GM23248 (cell line): ENCODE results near the gene CCDC136. TPM values are rescaled to one million over a fixed set of nuclear protein-coding genes. Genes with fewer than 3 reads are reported as not detected.
A peak's percentile ranks its signal among the peaks of the same experiment; 100 is the strongest.

Experiments
- DNase-seq: peaks from one replicate; pipeline ENCODE4 v3.0.0-alpha.2; 2015
- H2AFZ ChIP-seq: fragments of 200-600 bp; sonication (generic); 2 replicates; pipeline ENCODE4 v1.6.1; 2016; ENCODE audit warnings: antibody characterized with exemption
- H3F3A ChIP-seq: fragments of 200-600 bp; sonication (generic); 2 replicates; pipeline ENCODE4 v1.6.1; 2016; ENCODE audit warnings: mild to moderate bottlenecking, antibody characterized with exemption, mixed run types; ENCODE audit not compliant: insufficient read depth
- H3K27ac ChIP-seq: fragments of 200-600 bp; sonication (generic); 2 replicates; pipeline ENCODE4 v1.5.1; 2016; ENCODE audit warnings: mild to moderate bottlenecking
- H3K27me3 ChIP-seq: fragments of 200-600 bp; sonication (generic); replicated peaks from 2 replicates; pipeline ENCODE4 v1.6.1; 2016; ENCODE audit warnings: mild to moderate bottlenecking; ENCODE audit not compliant: insufficient read depth
- H3K36me3 ChIP-seq: fragments of 200-600 bp; sonication (generic); 2 replicates; pipeline ENCODE4 v1.6.1; 2016; ENCODE audit warnings: low read depth, mild to moderate bottlenecking
- H3K4me1 ChIP-seq: fragments of 200-600 bp; sonication (generic); 2 replicates; pipeline ENCODE4 v1.6.1; 2016; ENCODE audit warnings: mild to moderate bottlenecking; ENCODE audit not compliant: insufficient read depth
- H3K4me2 ChIP-seq: fragments of 200-600 bp; sonication (generic); one replicate; pipeline ENCODE4 v1.6.1; 2016; ENCODE audit warnings: mild to moderate bottlenecking; ENCODE audit not compliant: unreplicated experiment
- H3K4me3 ChIP-seq: fragments of 200-600 bp; sonication (generic); 2 replicates; pipeline ENCODE4 v1.5.1; 2016; ENCODE audit warnings: mild to moderate bottlenecking
- H3K79me2 ChIP-seq: fragments of 200-600 bp; sonication (generic); 2 replicates; pipeline ENCODE4 v1.6.1; 2016; ENCODE audit warnings: mild to moderate bottlenecking; ENCODE audit not compliant: insufficient read depth
- H3K9ac ChIP-seq: fragments of 200-600 bp; sonication (generic); 2 replicates; pipeline ENCODE4 v1.6.1; 2016; ENCODE audit warnings: mild to moderate bottlenecking
- H3K9me2 ChIP-seq: fragments of 200-600 bp; sonication (generic); 2 replicates; pipeline ENCODE4 v1.6.1; 2016; ENCODE audit warnings: mixed run types, mild to moderate bottlenecking, moderate library complexity; ENCODE audit not compliant: insufficient read depth
- H3K9me3 ChIP-seq: fragments of 200-600 bp; sonication (generic); one replicate; pipeline ENCODE4 v1.6.1; 2017; ENCODE audit warnings: low read depth
- H4K20me1 ChIP-seq: fragments of 200-600 bp; sonication (generic); 2 replicates; pipeline ENCODE4 v1.6.0; 2016; ENCODE audit not compliant: insufficient read depth
- EZH2 ChIP-seq: fragments of 200-600 bp; sonication (generic); IDR thresholded peaks from 2 replicates; pipeline ENCODE4 v1.6.1; 2018; ENCODE audit warnings: antibody characterized with exemption, mild to moderate bottlenecking; ENCODE audit not compliant: insufficient read depth, poor library complexity, severe bottlenecking
- EZH2phosphoT487 ChIP-seq: fragments of 200-600 bp; sonication (generic); IDR thresholded peaks from 2 replicates; pipeline ENCODE4 v1.6.1; 2018; ENCODE audit warnings: antibody characterized with exemption, moderate library complexity, mild to moderate bottlenecking, low read depth; ENCODE audit not compliant: insufficient read depth
- WGBS, 2 experiments: methylation state at CpG; one replicate each; pipeline ENCODE4 v1.1.6; 2015 to 2017; ENCODE audit warnings: low lambda C conversion rate in 2 of 2, low coverage in 1 of 2; ENCODE audit errors: missing lambda C conversion rate in 2 of 2; 5-methylcytosine and 5-hydroxymethylcytosine counted together
- in situ Hi-C: fragments of 300-500 bp; cut with MboI; formaldehyde crosslinking; loops from 2 replicates; pipeline ENCODE4 v1.15.0; 2020
- polyA plus RNA-seq: library from polyadenylated mRNA; unstranded; fragments of >200 nt; fragmentation: Nextera tagmentation; extraction: Ambion mirVana; gene quantifications from 2 replicates; pipeline ENCODE4 v1.2.1, GENCODE V29; 2016
- total RNA-seq: library from RNA; depleted of rRNA; stranded (reverse); fragments of >200 nt; shearing (Covaris generic); gene quantifications from 2 replicates; pipeline ENCODE4 v1.2.3, GENCODE V29; 2014; rRNA removed

Gene CCDC136
- total RNA-seq (3.1 and 3.8 TPM in 2 replicates), polyA plus RNA-seq (2.8 and 3.9 TPM in 2 replicates)

GRCh38 chr7:128791121-128791971 is at the start of gene CCDC136:
Gene CCDC136 (plus strand): TSS chr7:128791968. CDS start chr7:128792412, 444 bp downstream.
- Histone ChIP-seq H3K27ac (no peak within 1 kb of the TSS), H3K4me3 (peak within 1 kb of the TSS; percentile 75), H3K9me2 (no peaks in the 10 kb centered on the region), H3K4me1 (peaks cover 8% of the 10 kb centered on the region; the same call in 1 of the 2 replicates), H3K4me2 (peak within 1 kb of the TSS; percentile 78), H3K27me3 (no peaks in the 10 kb centered on the region), H3K36me3 (no peaks in the 10 kb centered on the region), H2AFZ (peak within 1 kb of the TSS; percentile 84), H3K79me2 (no peaks in the 10 kb centered on the region), H4K20me1 (no peaks in the 10 kb centered on the region), H3F3A (peaks cover 18% of the 10 kb centered on the region; the same call in 1 of the 2 replicates), H3K9me3 (no peaks in the 10 kb centered on the region), H3K9ac (peak within 1 kb of the TSS; percentile 65)
- TF ChIP-seq EZH2phosphoT487: no peak
- no peak for TF ChIP-seq EZH2
- WGBS, 2 experiments: 0 to 2% methylated on average over 27 to 65 of the region's 80 CpGs
- DNase-seq: peak; percentile 80
- in situ Hi-C loops: no loop called here

- H3K27ac ChIP-seq: peak overlapping the region; percentile 99
- H3F3A ChIP-seq: peaks cover 87% of the 10 kb centered on the region
- no peak overlapping the region for H2AFZ ChIP-seq
- WGBS, 2 experiments: 2% methylated on average over 4 of the region's 4 CpGs
- H3K9me2 ChIP-seq: no peaks in the 10 kb centered on the region
- TF ChIP-seq EZH2phosphoT487 (0 out of 2 replicates have a peak, but pooled peaks have one; percentile 28), EZH2 (no peak)
- no peaks in the 10 kb centered on the region for H3K27me3 ChIP-seq
- H3K36me3 ChIP-seq: peaks cover 9% of the 10 kb centered on the region; the same call in 1 of the 2 replicates
- H3K9ac ChIP-seq: peak overlapping the region; percentile 100
- peak; percentile 94 for DNase-seq
- in situ Hi-C loops: no loop called here
- H3K4me1 ChIP-seq: peaks cover 51% of the 10 kb centered on the region
- H3K4me3 ChIP-seq: peak overlapping the region; percentile 98
- no peaks in the 10 kb centered on the region for H3K9me3 ChIP-seq
- peaks cover 80% of the 10 kb centered on the region for H3K79me2 ChIP-seq
- H4K20me1 ChIP-seq: peaks cover 28% of the 10 kb centered on the region; the same call in 1 of the 2 replicates
- H3K4me2 ChIP-seq: peak overlapping the region; percentile 98
Observed at GRCh38 chr7:128742206-128742605, 49.6 kb upstream of the CCDC136 start.

- Histone ChIP-seq H3K27me3 (no peaks in the 10 kb centered on the region), H3K27ac (peak overlapping the region; percentile 99), H3K36me3 (peaks cover 16% of the 10 kb centered on the region), H2AFZ (no peak overlapping the region), H3F3A (peaks cover 87% of the 10 kb centered on the region), H3K9me3 (no peaks in the 10 kb centered on the region), H3K4me2 (peak overlapping the region; percentile 98), H3K9me2 (no peaks in the 10 kb centered on the region), H4K20me1 (peaks cover 38% of the 10 kb centered on the region), H3K4me3 (peak overlapping the region; percentile 98), H3K4me1 (peaks cover 51% of the 10 kb centered on the region), H3K9ac (peak overlapping the region; percentile 100), H3K79me2 (peaks cover 91% of the 10 kb centered on the region)
- in situ Hi-C loops: no loop called here
- no peak for TF ChIP-seq EZH2phosphoT487
- no peak for TF ChIP-seq EZH2
- DNase-seq: peak; percentile 42
- 56 to 60% methylated on average over 7 of the region's 7 CpGs for WGBS, 2 experiments
Observed at GRCh38 chr7:128743112-128743772, 48.5 kb upstream of the CCDC136 start.

- no peaks in the 10 kb centered on the region for H3K9me3 ChIP-seq
- H3K9ac ChIP-seq: peak overlapping the region; percentile 100
- H3K9me2 ChIP-seq: no peaks in the 10 kb centered on the region
- H3K79me2 ChIP-seq: peaks cover 100% of the 10 kb centered on the region
- 0 out of 2 replicates have a peak overlapping the region, but pooled peaks have one; percentile 47 for H3K4me3 ChIP-seq
- no peak overlapping the region for H2AFZ ChIP-seq
- in situ Hi-C loops: no loop called here
- H3K4me1 ChIP-seq: peaks cover 59% of the 10 kb centered on the region
- H3K4me2 ChIP-seq: peak overlapping the region; percentile 98
- TF ChIP-seq EZH2phosphoT487 (no peak), EZH2 (no peak)
- H3K27ac ChIP-seq: peak overlapping the region; percentile 99
- peaks cover 43% of the 10 kb centered on the region for H4K20me1 ChIP-seq
- no peak for DNase-seq
- peaks cover 92% of the 10 kb centered on the region for H3F3A ChIP-seq
- WGBS, 2 experiments: 26% methylated on average over 2 of the region's 2 CpGs
- H3K27me3 ChIP-seq: no peaks in the 10 kb centered on the region
- H3K36me3 ChIP-seq: peaks cover 28% of the 10 kb centered on the region
Observed at GRCh38 chr7:128744366-128744905, 47.3 kb upstream of the CCDC136 start.
